Skeletal muscle satellite cell (primary cell): ENCODE results near the gene HYAL1.

Experiments used
- H3K27me3 ChIP-seq: 2 replicates; pipeline ENCODE4 v1.7.0; 2013; ENCODE audit warnings: low read length; ENCODE audit not compliant: control insufficient read depth, insufficient read depth
- H3K36me3 ChIP-seq: 2 replicates; pipeline ENCODE4 v1.7.0; 2013; ENCODE audit warnings: mild to moderate bottlenecking, control low read depth, low read length; ENCODE audit not compliant: insufficient read depth
- H3K4me1 ChIP-seq: 2 replicates; pipeline ENCODE4 v1.7.0; 2013; ENCODE audit warnings: low read length; ENCODE audit not compliant: control insufficient read depth, insufficient read depth
- H3K4me2 ChIP-seq: 2 replicates; pipeline ENCODE4 v1.7.0; 2013; ENCODE audit warnings: mild to moderate bottlenecking, low read length
- H3K4me3 ChIP-seq: 2 replicates; pipeline ENCODE4 v1.7.0; 2013; ENCODE audit warnings: low read length
- H3K9ac ChIP-seq: 2 replicates; pipeline ENCODE4 v1.7.0; 2013; ENCODE audit warnings: mild to moderate bottlenecking, low read depth, low read length, moderate library complexity
- H3K9me3 ChIP-seq: replicated peaks from 2 replicates; pipeline ENCODE4 v1.7.0; 2013; ENCODE audit warnings: mild to moderate bottlenecking, control low read depth, low read length

The HYAL1 gene

GRCh38 chr3:50295553-50296431 is 7.6 kb downstream of the HYAL1 start:
- H3K4me3 ChIP-seq = no peak overlapping the region
- H3K9ac ChIP-seq = no peak overlapping the region
- no peak overlapping the region for H3K4me2 ChIP-seq
- no peaks in the 10 kb centered on the region for H3K36me3 ChIP-seq
- H3K27me3 ChIP-seq = no peaks in the 10 kb centered on the region
- H3K9me3 ChIP-seq = no peaks in the 10 kb centered on the region
- peaks cover 28% of the 10 kb centered on the region for H3K4me1 ChIP-seq

- Histone ChIP-seq H3K4me1 (peaks cover 18% of the 10 kb centered on the region), H3K9me3 (no peaks in the 10 kb centered on the region), H3K27me3 (no peaks in the 10 kb centered on the region), H3K9ac (no peak overlapping the region), H3K36me3 (peaks cover 7% of the 10 kb centered on the region), H3K4me2 (no peak overlapping the region), H3K4me3 (no peak overlapping the region)
Measured at GRCh38 chr3:50294492-50295403, 8.6 kb downstream of the HYAL1 start.

- H3K27me3 ChIP-seq = no peaks in the 10 kb centered on the region
- H3K9me3 ChIP-seq = no peaks in the 10 kb centered on the region
- peaks cover 13% of the 10 kb centered on the region for H3K36me3 ChIP-seq
- H3K9ac ChIP-seq = no peak overlapping the region
- peaks cover 17% of the 10 kb centered on the region for H3K4me1 ChIP-seq
- H3K4me2 ChIP-seq = no peak overlapping the region
- no peak overlapping the region for H3K4me3 ChIP-seq
Measured at GRCh38 chr3:50294089-50294488, 9.3 kb downstream of the HYAL1 start.

GRCh38 chr3:50293079-50293801 is 10.1 kb downstream of the HYAL1 start:
- H3K9ac ChIP-seq = peak overlapping the region; percentile 66
- peaks cover 9% of the 10 kb centered on the region for H3K4me1 ChIP-seq
- peak overlapping the region; percentile 66 for H3K4me3 ChIP-seq
- H3K27me3 ChIP-seq = no peaks in the 10 kb centered on the region
- H3K4me2 ChIP-seq = peak overlapping the region; percentile 86
- no peaks in the 10 kb centered on the region for H3K9me3 ChIP-seq
- H3K36me3 ChIP-seq = peaks cover 19% of the 10 kb centered on the region

GRCh38 chr3:50292159-50293078 is 11.0 kb downstream of the HYAL1 start, which contains the start of gene IFRD2:
Gene IFRD2, minus strand, starts transcription at chr3:50292429. Its CDS starts 155 bp downstream, at chr3:50292274.
- Histone ChIP-seq H3K4me3 (peak within 1 kb of the TSS; percentile 85), H3K4me2 (peak within 1 kb of the TSS; percentile 91), H3K9ac (peak within 1 kb of the TSS; percentile 88), H3K36me3 (peaks cover 27% of the 10 kb centered on the region), H3K27me3 (no peaks in the 10 kb centered on the region), H3K4me1 (peaks cover 6% of the 10 kb centered on the region), H3K9me3 (no peaks in the 10 kb centered on the region)

GRCh38 chr3:50290161-50290641 is 13.2 kb downstream of the HYAL1 start:
- H3K4me2 ChIP-seq = peak overlapping the region; percentile 91
- no peaks in the 10 kb centered on the region for H3K27me3 ChIP-seq
- no peak overlapping the region for H3K9ac ChIP-seq
- no peak overlapping the region for H3K4me3 ChIP-seq
- H3K9me3 ChIP-seq = no peaks in the 10 kb centered on the region
- H3K4me1 ChIP-seq = peaks cover 6% of the 10 kb centered on the region
- H3K36me3 ChIP-seq = peaks cover 38% of the 10 kb centered on the region

- Histone ChIP-seq H3K4me1 (peaks cover 6% of the 10 kb centered on the region), H3K9ac (no peak overlapping the region), H3K36me3 (peaks cover 38% of the 10 kb centered on the region), H3K9me3 (no peaks in the 10 kb centered on the region), H3K4me3 (no peak overlapping the region), H3K27me3 (no peaks in the 10 kb centered on the region), H3K4me2 (no peak overlapping the region)
Measured at GRCh38 chr3:50289130-50289529, 14.2 kb downstream of the HYAL1 start.

GRCh38 chr3:50288387-50289007 is 14.9 kb downstream of the HYAL1 start:
- H3K4me1 ChIP-seq = peaks cover 6% of the 10 kb centered on the region
- no peak overlapping the region for H3K4me2 ChIP-seq
- no peaks in the 10 kb centered on the region for H3K27me3 ChIP-seq
- H3K9ac ChIP-seq = no peak overlapping the region
- no peaks in the 10 kb centered on the region for H3K9me3 ChIP-seq
- H3K4me3 ChIP-seq = no peak overlapping the region
- peaks cover 38% of the 10 kb centered on the region for H3K36me3 ChIP-seq

- Histone ChIP-seq H3K9ac (no peak overlapping the region), H3K4me2 (no peak overlapping the region), H3K27me3 (no peaks in the 10 kb centered on the region), H3K4me3 (no peak overlapping the region), H3K9me3 (no peaks in the 10 kb centered on the region), H3K36me3 (peaks cover 38% of the 10 kb centered on the region), H3K4me1 (no peaks in the 10 kb centered on the region)
Measured at GRCh38 chr3:50287262-50287661, 16.1 kb downstream of the HYAL1 start.
